ENCODE measurements around the gene CYP4F22. TPM values are rescaled to one million over a fixed set of nuclear protein-coding genes. Genes with fewer than 3 reads are reported as not detected.

The CYP4F22 gene
- total and polyA plus RNA-seq, 9 of the 15 experiments (the other 6 are each of a cell fraction or from before 2014, with no cell fraction given): not detected

GRCh38 chr19:15555759-15556633 is 47.7 kb downstream of the CYP4F22 start (continued):
- peak; percentile 66; the same call in 1 of the 2 replicates for TF ChIP-seq VEZF1 (CRISPR knock-in tag; IDR thresholded peaks at IDR 0.05)
- peak in 1 of 2 experiments; percentile 66; a peak in 3 of 4 replicates for TF ChIP-seq MNT (conservative IDR thresholded peaks at IDR 0.05)
- no peak for TF ChIP-seq PPARD (CRISPR knock-in tag; IDR thresholded peaks at IDR 0.05)
- peak; percentile 31 for TF ChIP-seq RBBP5 (IDR thresholded peaks at IDR 0.05; ENCODE audit: borderline replicate concordance, insufficient read depth, low read length, poor library complexity, severe bottlenecking)
- TF ChIP-seq NFIC (IDR thresholded peaks at IDR 0.05): peak; percentile 75
- TF ChIP-seq ZBTB8A (IDR thresholded peaks at IDR 0.05; ENCODE audit: partially characterized antibody): no peak
- no peak for TF ChIP-seq ZNF699 (CRISPR knock-in tag; IDR thresholded peaks at IDR 0.05; ENCODE audit: insufficient replicate concordance)
- no peak for TF ChIP-seq ZNF347 (CRISPR knock-in tag; IDR thresholded peaks at IDR 0.05; ENCODE audit: low read depth)
- peak; percentile 52; the same call in 1 of the 2 replicates for TF ChIP-seq POLR2G (IDR thresholded peaks at IDR 0.05; ENCODE audit: low read depth, low read length)
- peak; percentile 37 for TF ChIP-seq CCNT2 (IDR thresholded peaks at IDR 0.05; ENCODE audit: borderline replicate concordance, extremely low read depth, insufficient read length, low read depth, low read length)
- TF ChIP-seq ZNF76 (CRISPR knock-in tag; IDR thresholded peaks at IDR 0.05; ENCODE audit: borderline replicate concordance): no peak
- no peak for TF ChIP-seq PYGO2 (tag; IDR thresholded peaks at IDR 0.05)
- no peak for TF ChIP-seq HDGF (IDR thresholded peaks at IDR 0.05)
- no peak for TF ChIP-seq POU5F1 (IDR thresholded peaks at IDR 0.05; ENCODE audit: borderline replicate concordance, low read depth, low read length, partially characterized antibody)
- TF ChIP-seq MEF2A (IDR thresholded peaks at IDR 0.05; ENCODE audit: control insufficient read depth, low read depth, low read length): no peak
- TF ChIP-seq CREM (IDR thresholded peaks at IDR 0.05; ENCODE audit: low read depth): peak; percentile 77
- TF ChIP-seq, protein P1, sequence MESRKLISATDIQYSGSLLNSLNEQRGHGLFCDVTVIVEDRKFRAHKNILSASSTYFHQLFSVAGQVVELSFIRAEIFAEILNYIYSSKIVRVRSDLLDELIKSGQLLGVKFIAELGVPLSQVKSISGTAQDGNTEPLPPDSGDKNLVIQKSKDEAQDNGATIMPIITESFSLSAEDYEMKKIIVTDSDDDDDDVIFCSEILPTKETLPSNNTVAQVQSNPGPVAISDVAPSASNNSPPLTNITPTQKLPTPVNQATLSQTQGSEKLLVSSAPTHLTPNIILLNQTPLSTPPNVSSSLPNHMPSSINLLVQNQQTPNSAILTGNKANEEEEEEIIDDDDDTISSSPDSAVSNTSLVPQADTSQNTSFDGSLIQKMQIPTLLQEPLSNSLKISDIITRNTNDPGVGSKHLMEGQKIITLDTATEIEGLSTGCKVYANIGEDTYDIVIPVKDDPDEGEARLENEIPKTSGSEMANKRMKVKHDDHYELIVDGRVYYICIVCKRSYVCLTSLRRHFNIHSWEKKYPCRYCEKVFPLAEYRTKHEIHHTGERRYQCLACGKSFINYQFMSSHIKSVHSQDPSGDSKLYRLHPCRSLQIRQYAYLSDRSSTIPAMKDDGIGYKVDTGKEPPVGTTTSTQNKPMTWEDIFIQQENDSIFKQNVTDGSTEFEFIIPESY (CRISPR knock-in tag; IDR thresholded peaks at IDR 0.05): no peak
- no peak for TF ChIP-seq THAP7 (CRISPR knock-in tag; IDR thresholded peaks at IDR 0.05)
- TF ChIP-seq DMBX1 (CRISPR knock-in tag; IDR thresholded peaks at IDR 0.05; ENCODE audit: borderline replicate concordance): no peak
- no peak for TF ChIP-seq DACH1 (IDR thresholded peaks at IDR 0.05; ENCODE audit: partially characterized antibody)
- TF ChIP-seq MECOM (CRISPR knock-in tag; IDR thresholded peaks at IDR 0.05): no peak
- no peak for TF ChIP-seq CBFA2T3 (IDR thresholded peaks at IDR 0.05)

All from K562 (cell line).